Gastrocnemius medialis (tissue), 4 donors: Measurements from ENCODE around the gene ZNF611. TPM values are rescaled to one million over a fixed set of nuclear protein-coding genes. Genes with fewer than 3 reads are reported as not detected.
A peak's percentile ranks its signal among the peaks of the same experiment; 100 is the strongest.
"Not testable (repeated sequence)": the region's sequence is repeated elsewhere in the genome, so short reads cannot be mapped to it uniquely, and the experiment has no call there.

Experiments used
- ATAC-seq, 2 donors: fragments of 150-250 bp; one replicate each; pipeline ENCODE4 v1.9.1; 2016
- DNase-seq, 2 donors: peaks; one replicate each; pipeline ENCODE4 v3.0.0-alpha.2; 2019
- H3K27ac ChIP-seq, 4 donors: fragments of 200-600 bp; sonication (generic); 1 replicate in 1 of 4; 2 replicates in 3 of 4; pipeline ENCODE4 v1.5.1; 2016 to 2018; ENCODE audit warnings: mild to moderate bottlenecking in 2 of 4, moderate library complexity in 1 of 4
- H3K27me3 ChIP-seq, 3 donors: fragments of 200-600 bp; sonication (generic) in 2 of 3; 1 replicate in 1 of 3; 2 replicates in 2 of 3; pipeline versions ENCODE4 v1.5.1 to v1.6.0; 2016 to 2019; ENCODE audit warnings: mild to moderate bottlenecking in 1 of 3, moderate library complexity in 1 of 3
- H3K36me3 ChIP-seq, 2 donors: fragments of 200-600 bp; sonication (generic) in 1 of 2; one replicate each; pipeline ENCODE4 v1.5.1; 2017 to 2018
- H3K4me1 ChIP-seq, 2 donors: fragments of 200-600 bp; sonication (generic) in 1 of 2; one replicate each; pipeline ENCODE4 v1.5.1; 2016 to 2017; ENCODE audit warnings: mild to moderate bottlenecking in 2 of 2
- H3K4me3 ChIP-seq, 4 donors: fragments of 200-600 bp; sonication (generic) in 3 of 4; 1 replicate in 1 of 4; 2 replicates in 3 of 4; pipeline ENCODE4 v1.5.1; 2016 to 2019; ENCODE audit warnings: mild to moderate bottlenecking in 2 of 4
- H3K9me3 ChIP-seq, 3 donors: fragments of 200-600 bp; sonication (generic) in 2 of 3; 1 replicate in 1 of 3; 2 replicates in 2 of 3; pipeline ENCODE4 v1.5.1; 2016 to 2019
- CTCF ChIP-seq, 5 experiments: fragments of 450-650 bp in 3 of 5; fragments of 200-600 bp in 2 of 5; sonication (generic) in 2 of 5; IDR thresholded peaks in 4 of 5; conservative IDR thresholded peaks in 1 of 5; 1 replicate in 4 of 5; 2 replicates in 1 of 5; pipeline ENCODE4 v1.5.1; 2016 to 2019; ENCODE audit warnings: antibody characterized with exemption in 5 of 5, mild to moderate bottlenecking in 3 of 5, moderate library complexity in 3 of 5
- POLR2A ChIP-seq, 2 donors: fragments of 450-650 bp; IDR thresholded peaks; one replicate each; pipeline ENCODE4 v1.6.1; 2017; ENCODE audit warnings: antibody characterized with exemption in 2 of 2, mild to moderate bottlenecking in 2 of 2, moderate library complexity in 2 of 2
- in situ Hi-C, 4 donors: fragments of 200-750 bp; cut with MboI; loops; one replicate each; pipeline versions ENCODE4 v1.15.0 to v1.8.0; 2017; ENCODE audit warnings: low sequenced_read_pairs in 4 of 4
- intact Hi-C: fragments of 100-400 bp; cut with DNase I; formaldehyde crosslinking; loops from one replicate; pipeline ENCODE4 v1.15.1; 2023; ENCODE audit warnings: low total_unique reads
- total RNA-seq, 4 donors: library from RNA; depleted of rRNA; stranded (reverse); fragments of >200 nt; gene quantifications; one replicate each; pipeline versions ENCODE4 v1.1.0 to v1.2.3, GENCODE V29; 2016

Gene ZNF611
- total RNA-seq = 1 to 10 TPM; 1.7 to 4.0 (median 2.5) TPM

- DNase-seq (peak; percentile 93 to 95), ATAC-seq (peak; percentile 96 to 97)
- Histone ChIP-seq H3K27ac (peak within 1 kb of the TSS; percentile 73 to 85 (median 80)), H3K4me1 (peaks cover 3 to 10% of the 10 kb centered on the region in 2 donors), H3K36me3 (no peaks in the 10 kb centered on the region), H3K27me3 (no peaks in the 10 kb centered on the region), H3K4me3 (peak within 1 kb of the TSS; percentile 72 to 95 (median 78)), H3K9me3 (no peaks in the 10 kb centered on the region)
- in situ Hi-C loops = loop anchor here in 2 of 4 donors (25.0 kb wide), 1 partner anchor 473 kb away; the partner anchor contains the start of gene ZNF766 (in 2 of the 2)
- intact Hi-C loops = loop anchor here (1.0 to 10.0 kb wide), 4 partner anchors 43 to 490 kb away; partner anchors contain the start of genes ZNF320 and ZNF600
- TF ChIP-seq CTCF (IDR thresholded peaks at IDR 0.05 in 4 of 5, conservative IDR thresholded peaks at IDR 0.05 in 1 of 5) = peak in 4 of 5 experiments; percentile 76 to 83 (median 79)
- peak; percentile 67 to 75 for TF ChIP-seq POLR2A (IDR thresholded peaks at IDR 0.05)
Observed at GRCh38 chr19:52734893-52735661, at the start of gene ZNF611. ZNF611 (minus strand) TSS chr19:52735044; CDS start chr19:52715894, 19,150 bp downstream.

DNA sequence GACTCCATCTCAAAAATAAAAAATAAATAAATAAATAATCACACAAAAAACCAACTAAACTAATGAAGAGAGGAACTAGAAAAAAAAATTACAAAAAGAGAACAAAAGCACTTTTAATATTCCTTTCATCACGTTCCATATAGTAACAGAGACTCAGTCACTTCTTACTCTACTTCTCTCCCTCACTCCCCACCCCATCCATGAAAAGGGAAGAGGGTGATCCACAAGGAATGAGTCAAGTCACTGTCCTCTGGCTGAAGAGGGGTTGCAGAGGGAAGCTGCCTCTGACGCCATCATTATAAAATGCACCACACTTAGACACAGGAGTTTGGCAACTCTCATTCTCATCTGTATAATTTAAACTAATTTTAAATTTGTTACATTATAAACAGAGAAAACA, 48.0 kb upstream of the ZNF611 start:
- H3K27me3 ChIP-seq, H3K36me3 ChIP-seq, DNase-seq, intact Hi-C loops, H3K27ac ChIP-seq, H3K4me3 ChIP-seq, H3K9me3 ChIP-seq, in situ Hi-C loops, H3K4me1 ChIP-seq, ATAC-seq: not testable (repeated sequence)

- Histone ChIP-seq H3K4me3 (no peak overlapping the region), H3K9me3 (no peaks in the 10 kb centered on the region), H3K27ac (no peak overlapping the region), H3K4me1 (no peaks in the 10 kb centered on the region), H3K36me3 (no peaks in the 10 kb centered on the region), H3K27me3 (no peaks in the 10 kb centered on the region)
- ATAC-seq = no peak
- intact Hi-C loops (no loop called here), in situ Hi-C loops (no loop called here)
- DNase-seq = no peak
- TF ChIP-seq POLR2A (IDR thresholded peaks at IDR 0.05) (no peak), CTCF (IDR thresholded peaks at IDR 0.05 in 4 of 5, conservative IDR thresholded peaks at IDR 0.05 in 1 of 5) (no peak)
Observed at GRCh38 chr19:52778811-52779210, 44.0 kb upstream of the ZNF611 start.

GRCh38 chr19:52756447-52756846, 21.6 kb upstream of the ZNF611 start:
- H3K4me1 ChIP-seq, H3K27me3 ChIP-seq, DNase-seq, H3K4me3 ChIP-seq, H3K27ac ChIP-seq, intact Hi-C loops, H3K9me3 ChIP-seq, H3K36me3 ChIP-seq, in situ Hi-C loops, ATAC-seq: not testable (repeated sequence)

- no peaks in the 10 kb centered on the region for H3K27me3 ChIP-seq
- in situ Hi-C loops = loop anchor here in 2 of 4 donors (25.0 kb wide), 1 partner anchor 487 kb away; the partner anchor contains the start of gene ZNF766 (in 2 of the 2)
- intact Hi-C loops = no loop called here
Observed at GRCh38 chr19:52749780-52750179, 14.9 kb upstream of the ZNF611 start.

More at GRCh38 chr19:52749780-52750179, 14.9 kb upstream of the ZNF611 start:
- Histone ChIP-seq H3K36me3 (no peaks in the 10 kb centered on the region), H3K27ac (no peak overlapping the region), H3K9me3 (no peaks in the 10 kb centered on the region), H3K4me1 (no peaks in the 10 kb centered on the region), H3K4me3 (no peak overlapping the region)
- ATAC-seq = no peak
- DNase-seq = no peak
- TF ChIP-seq POLR2A (IDR thresholded peaks at IDR 0.05) (no peak), CTCF (IDR thresholded peaks at IDR 0.05 in 4 of 5, conservative IDR thresholded peaks at IDR 0.05 in 1 of 5) (no peak)
